SK-N-SH treated with all-trans-retinoic acid at 6 μM for 48 hours (cell line): ENCODE results near the gene GMEB2.

Source experiments
- ATAC-seq: fragments of 200-7000 bp; cut with Tn5 transposase; 3 replicates; pipeline ENCODE4 v1.9.1; 2020; ENCODE audit warnings: mild to moderate bottlenecking, moderate library complexity
- BACH2 ChIP-seq: fragments of 250-450 bp; sonication (Bioruptor Pico); IDR thresholded peaks from 2 replicates; pipeline ENCODE4 v1.9.0; 2021; ENCODE audit warnings: mild to moderate bottlenecking, borderline replicate concordance
- CREB5 ChIP-seq: fragments of 250-450 bp; sonication (Bioruptor Pico); IDR thresholded peaks from 2 replicates; pipeline ENCODE4 v1.5.1; 2020; ENCODE audit warnings: low read depth, mild to moderate bottlenecking, moderate library complexity
- CSDC2 ChIP-seq: fragments of 250-450 bp; sonication (Bioruptor Pico); IDR thresholded peaks from 2 replicates; pipeline ENCODE4 v1.5.0; 2020; ENCODE audit warnings: mild to moderate bottlenecking, moderate library complexity
- CSRNP3 ChIP-seq: fragments of 250-450 bp; sonication (Bioruptor Pico); IDR thresholded peaks from 2 replicates; pipeline ENCODE4 v1.5.1; 2021; ENCODE audit warnings: mild to moderate bottlenecking, moderate library complexity
- ESRRG ChIP-seq: fragments of 250-450 bp; sonication (Bioruptor Pico); IDR thresholded peaks from 2 replicates; pipeline ENCODE4 v1.6.1; 2021; ENCODE audit warnings: mild to moderate bottlenecking
- ISL1 ChIP-seq: fragments of 250-450 bp; sonication (Bioruptor Pico); IDR thresholded peaks from 2 replicates; pipeline ENCODE4 v2.1.2; 2022; ENCODE audit warnings: mild to moderate bottlenecking, moderate library complexity
- OSR1 ChIP-seq: fragments of 250-450 bp; sonication (Bioruptor Pico); IDR thresholded peaks from 2 replicates; pipeline ENCODE4 v1.8.0; 2022; ENCODE audit warnings: moderate library complexity, mild to moderate bottlenecking, inconsistent platforms
- POU6F1 ChIP-seq: fragments of 250-450 bp; sonication (Bioruptor Pico); IDR thresholded peaks from 2 replicates; pipeline ENCODE4 v1.8.0; 2021; ENCODE audit warnings: low read depth, mild to moderate bottlenecking, moderate library complexity, borderline replicate concordance
- PPARA ChIP-seq: fragments of 250-450 bp; sonication (Bioruptor Pico); IDR thresholded peaks from 2 replicates; pipeline ENCODE4 v1.5.0; 2020; ENCODE audit warnings: mild to moderate bottlenecking, borderline replicate concordance
- RARB ChIP-seq: fragments of 250-450 bp; sonication (Bioruptor Pico); IDR thresholded peaks from 2 replicates; pipeline ENCODE4 v1.8.0; 2021; ENCODE audit warnings: mild to moderate bottlenecking, moderate library complexity
- SNAI2 ChIP-seq: fragments of 250-450 bp; sonication (Bioruptor Pico); IDR thresholded peaks from 2 replicates; pipeline ENCODE4 v1.5.0; 2020; ENCODE audit warnings: mild to moderate bottlenecking, moderate library complexity
- TCF4 ChIP-seq: fragments of 250-450 bp; sonication (Bioruptor Pico); IDR thresholded peaks from 2 replicates; pipeline ENCODE4 v1.8.0; 2021; ENCODE audit warnings: mild to moderate bottlenecking, moderate library complexity, borderline replicate concordance
- TOX ChIP-seq: fragments of 250-450 bp; sonication (Bioruptor Pico); IDR thresholded peaks from 2 replicates; pipeline ENCODE4 v1.8.0; 2021; ENCODE audit warnings: mild to moderate bottlenecking, moderate library complexity, borderline replicate concordance
- ZC3H10 ChIP-seq: fragments of 250-450 bp; sonication (Bioruptor Pico); IDR thresholded peaks from 2 replicates; pipeline ENCODE4 v1.5.1; 2021; ENCODE audit warnings: mild to moderate bottlenecking, moderate library complexity
- ZFP3 ChIP-seq: fragments of 250-450 bp; sonication (Bioruptor Pico); IDR thresholded peaks from 2 replicates; pipeline ENCODE4 v1.5.0; 2020; ENCODE audit warnings: mild to moderate bottlenecking, moderate library complexity
- ZNF565 ChIP-seq: fragments of 450-650 bp; formaldehyde crosslinking; conservative IDR thresholded peaks from 2 replicates; pipeline ENCODE4 v1.5.0; 2020; ENCODE audit warnings: low read depth, mild to moderate bottlenecking, moderate library complexity
- ZNF70 ChIP-seq: fragments of 450-650 bp; formaldehyde crosslinking; IDR thresholded peaks from 2 replicates; pipeline ENCODE4 v1.5.0; 2020; ENCODE audit warnings: mild to moderate bottlenecking, moderate library complexity
- TF ChIP-seq, protein P1 (sequence below): fragments of 250-450 bp; sonication (Bioruptor Pico); IDR thresholded peaks from 2 replicates; pipeline ENCODE4 v1.5.0; 2020; ENCODE audit warnings: mild to moderate bottlenecking, moderate library complexity

The GMEB2 gene

GRCh38 chr20:63591147-63591533, 35.8 kb downstream of the GMEB2 start:
- TF ChIP-seq SNAI2 (CRISPR knock-in tag): no peak
- no peak for TF ChIP-seq ZFP3 (CRISPR knock-in tag)
- no peak for TF ChIP-seq CREB5 (CRISPR knock-in tag)
- no peak for TF ChIP-seq BACH2 (CRISPR knock-in tag)
- TF ChIP-seq OSR1: no peak
- TF ChIP-seq TOX (CRISPR knock-in tag): no peak
- no peak for TF ChIP-seq ZNF70 (CRISPR knock-in tag)
- TF ChIP-seq ZNF565 (CRISPR knock-in tag): no peak
- TF ChIP-seq RARB (CRISPR knock-in tag): no peak
- no peak for ATAC-seq

- no peak for ATAC-seq
- no peak for TF ChIP-seq CSDC2 (CRISPR knock-in tag)
- TF ChIP-seq RARB (CRISPR knock-in tag): no peak
- TF ChIP-seq SNAI2 (CRISPR knock-in tag): no peak
- no peak for TF ChIP-seq TCF4 (CRISPR knock-in tag)
- no peak for TF ChIP-seq CSRNP3 (CRISPR knock-in tag)
- no peak for TF ChIP-seq ESRRG (CRISPR knock-in tag)
- TF ChIP-seq, protein P1, sequence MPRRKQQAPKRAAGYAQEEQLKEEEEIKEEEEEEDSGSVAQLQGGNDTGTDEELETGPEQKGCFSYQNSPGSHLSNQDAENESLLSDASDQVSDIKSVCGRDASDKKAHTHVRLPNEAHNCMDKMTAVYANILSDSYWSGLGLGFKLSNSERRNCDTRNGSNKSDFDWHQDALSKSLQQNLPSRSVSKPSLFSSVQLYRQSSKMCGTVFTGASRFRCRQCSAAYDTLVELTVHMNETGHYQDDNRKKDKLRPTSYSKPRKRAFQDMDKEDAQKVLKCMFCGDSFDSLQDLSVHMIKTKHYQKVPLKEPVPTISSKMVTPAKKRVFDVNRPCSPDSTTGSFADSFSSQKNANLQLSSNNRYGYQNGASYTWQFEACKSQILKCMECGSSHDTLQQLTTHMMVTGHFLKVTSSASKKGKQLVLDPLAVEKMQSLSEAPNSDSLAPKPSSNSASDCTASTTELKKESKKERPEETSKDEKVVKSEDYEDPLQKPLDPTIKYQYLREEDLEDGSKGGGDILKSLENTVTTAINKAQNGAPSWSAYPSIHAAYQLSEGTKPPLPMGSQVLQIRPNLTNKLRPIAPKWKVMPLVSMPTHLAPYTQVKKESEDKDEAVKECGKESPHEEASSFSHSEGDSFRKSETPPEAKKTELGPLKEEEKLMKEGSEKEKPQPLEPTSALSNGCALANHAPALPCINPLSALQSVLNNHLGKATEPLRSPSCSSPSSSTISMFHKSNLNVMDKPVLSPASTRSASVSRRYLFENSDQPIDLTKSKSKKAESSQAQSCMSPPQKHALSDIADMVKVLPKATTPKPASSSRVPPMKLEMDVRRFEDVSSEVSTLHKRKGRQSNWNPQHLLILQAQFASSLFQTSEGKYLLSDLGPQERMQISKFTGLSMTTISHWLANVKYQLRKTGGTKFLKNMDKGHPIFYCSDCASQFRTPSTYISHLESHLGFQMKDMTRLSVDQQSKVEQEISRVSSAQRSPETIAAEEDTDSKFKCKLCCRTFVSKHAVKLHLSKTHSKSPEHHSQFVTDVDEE: no peak
These were observed 36.4 kb downstream of the GMEB2 start for GRCh38 chr20:63590218-63591146.

- ATAC-seq: no peak
- TF ChIP-seq TOX (CRISPR knock-in tag) (no peak), ISL1 (CRISPR knock-in tag) (no peak), CSRNP3 (CRISPR knock-in tag) (no peak), POU6F1 (no peak), RARB (CRISPR knock-in tag) (no peak), PPARA (CRISPR knock-in tag) (no peak), ZNF70 (CRISPR knock-in tag) (no peak), SNAI2 (CRISPR knock-in tag) (no peak), ZC3H10 (CRISPR knock-in tag) (no peak), ZFP3 (CRISPR knock-in tag) (no peak), ZNF565 (CRISPR knock-in tag) (no peak), CREB5 (CRISPR knock-in tag) (no peak), TCF4 (CRISPR knock-in tag) (no peak)
These were observed 37.4 kb downstream of the GMEB2 start for GRCh38 chr20:63589261-63590217.
